ENCODE results near the gene PLEKHG3.

Gene PLEKHG3

DNA sequence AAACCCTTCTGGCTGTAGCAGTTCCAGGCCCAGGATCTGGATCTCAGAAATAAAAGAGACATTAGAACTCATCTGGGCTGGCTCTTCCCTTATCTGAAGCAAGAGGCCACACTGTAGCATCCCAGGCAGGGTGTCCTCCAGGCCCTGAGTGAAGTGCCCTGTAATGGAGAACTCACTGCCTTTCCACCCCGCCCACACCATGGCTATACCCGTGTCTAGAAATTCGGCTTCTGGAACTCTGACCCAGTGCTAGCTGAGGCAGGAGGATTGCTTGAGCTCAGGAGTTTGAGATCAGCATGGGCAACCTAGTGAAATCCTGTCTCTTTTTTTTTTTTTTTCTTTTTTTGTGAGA lies 23.5 kb upstream of the PLEKHG3 start:
- no peak for DNase-seq (ENCODE audit: low read depth)
- no peak overlapping the region for H3K4me3 ChIP-seq (ENCODE audit: low read depth, low read length)
- TF ChIP-seq, protein P1, sequence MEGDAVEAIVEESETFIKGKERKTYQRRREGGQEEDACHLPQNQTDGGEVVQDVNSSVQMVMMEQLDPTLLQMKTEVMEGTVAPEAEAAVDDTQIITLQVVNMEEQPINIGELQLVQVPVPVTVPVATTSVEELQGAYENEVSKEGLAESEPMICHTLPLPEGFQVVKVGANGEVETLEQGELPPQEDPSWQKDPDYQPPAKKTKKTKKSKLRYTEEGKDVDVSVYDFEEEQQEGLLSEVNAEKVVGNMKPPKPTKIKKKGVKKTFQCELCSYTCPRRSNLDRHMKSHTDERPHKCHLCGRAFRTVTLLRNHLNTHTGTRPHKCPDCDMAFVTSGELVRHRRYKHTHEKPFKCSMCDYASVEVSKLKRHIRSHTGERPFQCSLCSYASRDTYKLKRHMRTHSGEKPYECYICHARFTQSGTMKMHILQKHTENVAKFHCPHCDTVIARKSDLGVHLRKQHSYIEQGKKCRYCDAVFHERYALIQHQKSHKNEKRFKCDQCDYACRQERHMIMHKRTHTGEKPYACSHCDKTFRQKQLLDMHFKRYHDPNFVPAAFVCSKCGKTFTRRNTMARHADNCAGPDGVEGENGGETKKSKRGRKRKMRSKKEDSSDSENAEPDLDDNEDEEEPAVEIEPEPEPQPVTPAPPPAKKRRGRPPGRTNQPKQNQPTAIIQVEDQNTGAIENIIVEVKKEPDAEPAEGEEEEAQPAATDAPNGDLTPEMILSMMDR (IDR thresholded peaks at IDR 0.05; ENCODE audit: low read depth, low read length, missing control alignments) = no peak

DNA sequence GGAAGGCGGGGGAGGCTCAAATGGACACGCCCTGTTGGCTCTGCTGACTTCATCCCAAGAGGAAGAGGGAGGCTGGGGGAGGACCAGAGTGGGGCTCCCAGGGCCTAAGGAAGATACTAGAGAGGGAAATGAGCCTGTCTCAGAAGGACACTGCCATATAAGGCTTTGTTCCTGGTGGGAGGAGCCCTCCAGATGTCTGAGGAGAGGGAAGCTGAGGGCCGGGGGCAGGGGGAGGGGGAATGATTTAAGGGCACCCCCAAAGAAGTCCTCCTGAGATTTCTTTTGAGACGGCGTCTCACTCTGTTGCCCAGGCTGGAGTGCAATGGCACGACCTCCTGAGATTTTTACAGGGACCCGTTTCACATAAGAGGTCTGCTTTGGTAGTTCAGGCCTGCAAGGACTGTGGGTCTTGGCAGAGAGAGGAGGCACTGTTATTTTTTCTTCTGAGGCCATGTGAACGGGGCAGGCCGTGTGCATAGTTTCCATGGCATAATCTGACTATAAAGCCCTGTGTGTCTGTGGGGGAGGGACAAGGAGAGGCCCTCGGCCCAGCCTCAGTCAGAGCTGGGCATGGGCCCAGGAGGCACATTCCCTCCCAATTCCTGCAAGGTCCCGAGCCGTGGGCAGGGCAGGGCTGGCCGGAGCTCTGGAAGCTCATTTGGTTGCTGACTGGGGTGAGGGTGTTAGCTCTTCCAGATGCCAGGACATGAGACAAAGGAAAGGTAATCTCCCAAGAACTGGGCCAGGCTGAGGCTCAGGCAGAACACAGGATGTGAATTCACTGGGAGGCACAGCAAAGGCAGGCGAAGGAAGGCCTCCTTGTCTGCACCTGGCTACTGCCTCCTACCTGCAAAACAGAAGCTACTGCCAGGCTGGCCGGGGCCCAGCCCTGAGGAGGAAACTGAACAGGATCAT lies 22.2 kb upstream of the PLEKHG3 start:
- TF ChIP-seq, protein P1 (IDR thresholded peaks at IDR 0.05; ENCODE audit: low read depth, low read length, missing control alignments) = no peak
- no peak for DNase-seq (ENCODE audit: low read depth)
- no peak overlapping the region for H3K4me3 ChIP-seq (ENCODE audit: low read depth, low read length)

DNA sequence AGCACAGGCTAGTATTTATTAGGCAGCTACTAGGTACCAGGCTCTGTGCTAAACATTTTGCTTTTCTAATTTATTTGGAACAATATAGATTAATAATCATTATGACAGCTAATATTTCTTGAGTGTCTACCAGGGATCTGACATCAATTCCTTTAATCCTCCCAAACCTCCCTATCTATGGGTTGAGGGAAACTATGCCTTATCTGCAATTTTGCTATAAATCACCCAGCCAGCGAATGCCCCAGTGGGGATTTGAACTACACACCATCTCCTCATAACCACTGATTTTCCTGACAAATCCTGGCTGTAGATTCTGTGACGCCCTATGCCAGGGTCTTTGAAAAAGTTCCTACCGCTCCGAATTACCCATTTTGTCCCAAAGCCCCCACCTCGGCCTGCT lies 21.4 kb upstream of the PLEKHG3 start:
- TF ChIP-seq, protein P1 (IDR thresholded peaks at IDR 0.05; ENCODE audit: low read depth, low read length, missing control alignments) = no peak
- DNase-seq (ENCODE audit: low read depth) = no peak
- H3K4me3 ChIP-seq (ENCODE audit: low read depth, low read length) = no peak overlapping the region

DNA sequence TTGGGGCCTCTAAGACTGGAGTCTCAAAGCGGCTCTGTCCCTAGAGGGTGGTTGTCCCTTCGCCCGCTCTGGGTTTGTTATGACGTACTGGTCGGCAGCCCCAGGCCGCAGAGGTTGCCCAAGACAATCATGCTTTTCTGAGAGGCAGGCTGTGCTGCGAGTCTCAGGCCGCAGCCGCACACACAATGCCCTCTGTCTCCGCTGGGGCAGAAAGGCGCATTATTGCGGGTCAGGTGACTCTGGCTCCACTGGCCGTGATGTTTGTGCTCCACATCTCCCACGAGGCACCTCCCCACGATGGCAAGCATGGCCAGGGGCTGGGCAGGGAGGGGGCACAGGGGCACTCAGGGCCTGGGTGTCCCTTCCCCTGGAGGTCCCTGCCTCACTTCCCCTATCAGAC lies 21.0 kb upstream of the PLEKHG3 start:
- TF ChIP-seq, protein P1 (IDR thresholded peaks at IDR 0.05; ENCODE audit: low read depth, low read length, missing control alignments) = no peak
- H3K4me3 ChIP-seq (ENCODE audit: low read depth, low read length) = no peak overlapping the region
- no peak for DNase-seq (ENCODE audit: low read depth)

DNA sequence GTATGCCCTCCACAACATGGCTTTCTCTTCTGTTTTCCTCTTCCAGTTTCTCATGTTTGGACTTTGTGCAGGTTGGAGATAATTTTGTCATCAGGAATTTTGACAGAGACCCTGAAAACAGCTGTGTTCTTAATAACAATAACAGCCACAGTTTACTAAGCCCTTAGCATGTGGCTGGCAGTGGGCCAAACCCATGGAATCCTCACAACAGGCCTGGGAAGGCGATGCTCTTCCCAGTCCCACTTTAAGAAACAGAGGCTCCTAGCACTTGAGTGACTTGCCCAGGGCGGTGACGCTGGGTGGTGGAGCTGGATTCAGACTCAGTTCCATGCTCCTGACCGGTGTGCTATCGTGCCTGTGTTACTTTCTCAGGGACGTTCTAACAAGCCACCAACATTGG lies 20.1 kb upstream of the PLEKHG3 start:
- no peak for DNase-seq (ENCODE audit: low read depth)
- no peak overlapping the region for H3K4me3 ChIP-seq (ENCODE audit: low read depth, low read length)
- TF ChIP-seq, protein P1 (IDR thresholded peaks at IDR 0.05; ENCODE audit: low read depth, low read length, missing control alignments) = no peak

DNA sequence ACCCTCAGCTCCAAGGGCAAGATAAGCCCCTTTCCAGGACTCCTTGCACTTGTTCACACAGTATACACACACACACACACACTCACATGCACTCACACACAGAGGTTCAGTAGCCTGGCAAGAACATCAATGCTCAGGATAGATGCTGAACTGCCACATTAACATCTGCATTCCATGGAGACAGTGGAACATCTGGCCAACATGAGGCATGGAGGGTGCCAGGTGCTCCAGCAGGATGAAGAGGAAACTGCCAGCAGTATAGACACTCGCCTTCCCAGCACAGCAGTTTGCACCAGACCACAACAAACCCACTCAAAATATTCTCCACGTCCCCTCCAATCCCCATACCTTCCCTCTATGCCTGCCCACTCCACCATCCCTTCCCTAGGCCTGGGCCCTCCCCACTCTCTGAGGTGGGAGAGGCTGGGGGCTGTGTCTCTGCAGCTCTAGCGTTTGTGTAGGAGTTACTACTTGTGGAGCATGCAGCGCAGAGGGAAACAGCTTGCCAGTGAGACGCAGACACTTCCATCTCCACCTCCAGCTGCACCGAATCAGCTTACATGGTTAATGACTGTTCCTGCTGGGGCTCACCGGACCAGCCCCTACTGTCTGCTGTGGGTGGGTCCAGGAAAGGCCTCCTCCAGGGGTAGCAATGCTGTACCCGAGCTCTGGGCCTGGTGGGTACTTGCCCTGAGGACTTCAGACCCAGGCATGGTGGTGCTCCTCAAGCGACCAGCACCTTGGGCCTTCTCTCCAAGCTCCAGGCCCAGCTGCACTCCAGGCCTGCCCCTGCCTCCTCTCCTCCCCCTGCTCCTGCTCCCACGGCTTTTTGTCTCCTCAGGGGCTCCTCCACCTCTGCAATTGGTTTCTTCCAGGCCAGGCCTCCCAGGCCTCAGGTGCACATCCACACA lies 18.6 kb upstream of the PLEKHG3 start:
- H3K4me3 ChIP-seq (ENCODE audit: low read depth, low read length) = no peak overlapping the region
- no peak for DNase-seq (ENCODE audit: low read depth)
- TF ChIP-seq, protein P1 (IDR thresholded peaks at IDR 0.05; ENCODE audit: low read depth, low read length, missing control alignments) = no peak

Data from GM12864 (cell line).